NCI-H146 treated with DMSO at 0.1 percent for 48 hours (cell line): Measurements from ENCODE around the gene RIMBP2.

Experiments
- DNase-seq: peaks from one replicate; lab custom pipeline; 2025; ENCODE audit not compliant: unreplicated experiment; lab: John Stamatoyannopoulos, UW

RIMBP2 gene

GRCh38 chr12:130513556-130513955, 202.5 kb downstream of the RIMBP2 start:
- DNase-seq, result no peak

GRCh38 chr12:130511285-130511684, 204.8 kb downstream of the RIMBP2 start:
- no peak for DNase-seq

GRCh38 chr12:130509454-130509853, 206.6 kb downstream of the RIMBP2 start:
- DNase-seq, result no peak

- no peak for DNase-seq
These were observed 207.3 kb downstream of the RIMBP2 start for GRCh38 chr12:130508847-130509246.

GRCh38 chr12:130508318-130508717, 207.8 kb downstream of the RIMBP2 start:
- DNase-seq, result no peak

- DNase-seq, result no peak
These were observed 209.3 kb downstream of the RIMBP2 start for GRCh38 chr12:130506844-130507243.

- no peak for DNase-seq
These were observed 211.3 kb downstream of the RIMBP2 start for GRCh38 chr12:130504840-130505175.

GRCh38 chr12:130504110-130504839, 211.8 kb downstream of the RIMBP2 start:
- no peak for DNase-seq

- no peak for DNase-seq
These were observed 214.3 kb downstream of the RIMBP2 start for GRCh38 chr12:130501821-130502220.

- no peak for DNase-seq
These were observed 215.2 kb downstream of the RIMBP2 start for GRCh38 chr12:130500835-130501330.

GRCh38 chr12:130499474-130499873, 216.6 kb downstream of the RIMBP2 start:
- DNase-seq, result no peak

GRCh38 chr12:130498589-130499385, 217.3 kb downstream of the RIMBP2 start:
- no peak for DNase-seq

- DNase-seq, result no peak
These were observed 218.1 kb downstream of the RIMBP2 start for GRCh38 chr12:130497991-130498390.

- DNase-seq, result no peak
These were observed 218.8 kb downstream of the RIMBP2 start for GRCh38 chr12:130497321-130497720.

- DNase-seq, result no peak
These were observed 219.5 kb downstream of the RIMBP2 start for GRCh38 chr12:130496516-130497120.

GRCh38 chr12:130495156-130495555, 220.9 kb downstream of the RIMBP2 start:
- DNase-seq, result no peak

GRCh38 chr12:130494736-130495135, 221.4 kb downstream of the RIMBP2 start:
- DNase-seq, result no peak

GRCh38 chr12:130493951-130494350, 222.1 kb downstream of the RIMBP2 start:
- DNase-seq, result no peak

GRCh38 chr12:130491421-130492357, 224.4 kb downstream of the RIMBP2 start:
- no peak for DNase-seq

- no peak for DNase-seq
These were observed 225.4 kb downstream of the RIMBP2 start for GRCh38 chr12:130490674-130491073.

GRCh38 chr12:130489293-130489692, 226.8 kb downstream of the RIMBP2 start:
- no peak for DNase-seq
